ENCODE data around the gene SMOC2. TPM values are rescaled to one million over a fixed set of nuclear protein-coding genes. Genes with fewer than 3 reads are reported as not detected.

SMOC2 gene
- total RNA-seq, 4 donors from 2014 or later: 45.8 to 130 (median 84.0) TPM

DNA sequence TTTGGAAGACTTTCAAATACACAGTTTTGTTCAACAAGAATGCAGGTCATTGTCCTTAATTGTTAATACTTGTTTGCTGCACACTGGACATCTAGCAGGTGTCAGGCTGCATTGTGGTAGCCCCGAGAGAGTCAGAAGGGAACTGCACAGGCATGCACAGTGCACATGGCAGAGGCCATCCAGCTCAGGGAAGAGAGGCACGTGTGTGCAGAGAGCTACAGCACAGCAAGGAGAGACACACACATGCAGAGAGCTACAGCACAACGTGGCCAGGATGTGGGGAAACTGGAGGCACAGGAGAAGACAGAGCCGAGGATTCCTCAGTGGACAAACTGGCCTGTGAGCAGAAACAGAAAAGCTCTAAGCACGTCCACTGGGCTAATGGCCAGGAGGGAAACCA lies 272.0 kb downstream of the SMOC2 start:
- no peak for DNase-seq (ENCODE audit: extremely low spot score)
- H3K36me3 ChIP-seq: no peaks in the 10 kb centered on the region
- WGBS: 93% methylated on average over 4 of the region's 5 CpGs
- intact Hi-C loops (cut with DNase I): no loop called here
- no peak overlapping the region for H3K27ac ChIP-seq (replicated peaks in 1 of 4)
- H3K9me3 ChIP-seq: no peaks in the 10 kb centered on the region
- H3K4me3 ChIP-seq: no peak overlapping the region
- H3K27me3 ChIP-seq: peaks cover 0 to 4% (median 0%) of the 10 kb centered on the region in 4 donors
- H3K4me1 ChIP-seq: peaks cover 0 to 14% (median 6%) of the 10 kb centered on the region in 4 donors
- TF ChIP-seq POLR2A (IDR thresholded peaks at IDR 0.05; ENCODE audit: low read depth) (no peak), POLR2AphosphoS5 (IDR thresholded peaks at IDR 0.05) (no peak), EP300 (IDR thresholded peaks at IDR 0.05) (no peak)
- TF ChIP-seq, protein P1, sequence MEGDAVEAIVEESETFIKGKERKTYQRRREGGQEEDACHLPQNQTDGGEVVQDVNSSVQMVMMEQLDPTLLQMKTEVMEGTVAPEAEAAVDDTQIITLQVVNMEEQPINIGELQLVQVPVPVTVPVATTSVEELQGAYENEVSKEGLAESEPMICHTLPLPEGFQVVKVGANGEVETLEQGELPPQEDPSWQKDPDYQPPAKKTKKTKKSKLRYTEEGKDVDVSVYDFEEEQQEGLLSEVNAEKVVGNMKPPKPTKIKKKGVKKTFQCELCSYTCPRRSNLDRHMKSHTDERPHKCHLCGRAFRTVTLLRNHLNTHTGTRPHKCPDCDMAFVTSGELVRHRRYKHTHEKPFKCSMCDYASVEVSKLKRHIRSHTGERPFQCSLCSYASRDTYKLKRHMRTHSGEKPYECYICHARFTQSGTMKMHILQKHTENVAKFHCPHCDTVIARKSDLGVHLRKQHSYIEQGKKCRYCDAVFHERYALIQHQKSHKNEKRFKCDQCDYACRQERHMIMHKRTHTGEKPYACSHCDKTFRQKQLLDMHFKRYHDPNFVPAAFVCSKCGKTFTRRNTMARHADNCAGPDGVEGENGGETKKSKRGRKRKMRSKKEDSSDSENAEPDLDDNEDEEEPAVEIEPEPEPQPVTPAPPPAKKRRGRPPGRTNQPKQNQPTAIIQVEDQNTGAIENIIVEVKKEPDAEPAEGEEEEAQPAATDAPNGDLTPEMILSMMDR (IDR thresholded peaks at IDR 0.05): no peak

DNA sequence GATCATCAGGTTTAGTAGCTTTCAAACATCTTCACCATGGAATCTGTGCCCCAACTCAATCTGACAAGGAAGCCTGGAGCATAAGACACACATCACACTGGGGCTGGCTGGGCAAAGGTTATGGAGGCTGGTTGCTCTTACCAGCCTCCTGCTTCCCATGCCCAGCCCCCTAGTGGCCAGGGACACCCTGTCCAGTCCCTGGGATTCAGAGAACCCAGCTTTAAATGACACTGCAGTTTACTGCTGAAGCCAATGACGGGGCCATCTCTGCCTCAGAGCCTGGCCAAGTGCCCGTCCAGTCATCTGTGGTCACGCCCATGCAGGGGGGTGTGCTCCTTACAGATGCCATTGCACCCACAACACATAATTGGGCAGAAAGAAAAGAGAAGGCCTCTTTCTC lies 272.9 kb downstream of the SMOC2 start:
- Histone ChIP-seq H3K27ac (replicated peaks in 1 of 4) (no peak overlapping the region), H3K9me3 (no peaks in the 10 kb centered on the region), H3K4me3 (no peak overlapping the region), H3K4me1 (peaks cover 0 to 14% (median 6%) of the 10 kb centered on the region in 4 donors), H3K36me3 (no peaks in the 10 kb centered on the region), H3K27me3 (peaks cover 0 to 4% (median 0%) of the 10 kb centered on the region in 4 donors)
- no peak for DNase-seq (ENCODE audit: extremely low spot score)
- WGBS: no CpG with 5 or more reads among the region's 3 CpGs
- intact Hi-C loops (cut with DNase I): no loop called here
- TF ChIP-seq EP300 (IDR thresholded peaks at IDR 0.05) (no peak), POLR2A (IDR thresholded peaks at IDR 0.05; ENCODE audit: low read depth) (no peak), POLR2AphosphoS5 (IDR thresholded peaks at IDR 0.05) (no peak)
- TF ChIP-seq, protein P1 (IDR thresholded peaks at IDR 0.05): peak in 1 of 3 experiments; percentile 22

DNA sequence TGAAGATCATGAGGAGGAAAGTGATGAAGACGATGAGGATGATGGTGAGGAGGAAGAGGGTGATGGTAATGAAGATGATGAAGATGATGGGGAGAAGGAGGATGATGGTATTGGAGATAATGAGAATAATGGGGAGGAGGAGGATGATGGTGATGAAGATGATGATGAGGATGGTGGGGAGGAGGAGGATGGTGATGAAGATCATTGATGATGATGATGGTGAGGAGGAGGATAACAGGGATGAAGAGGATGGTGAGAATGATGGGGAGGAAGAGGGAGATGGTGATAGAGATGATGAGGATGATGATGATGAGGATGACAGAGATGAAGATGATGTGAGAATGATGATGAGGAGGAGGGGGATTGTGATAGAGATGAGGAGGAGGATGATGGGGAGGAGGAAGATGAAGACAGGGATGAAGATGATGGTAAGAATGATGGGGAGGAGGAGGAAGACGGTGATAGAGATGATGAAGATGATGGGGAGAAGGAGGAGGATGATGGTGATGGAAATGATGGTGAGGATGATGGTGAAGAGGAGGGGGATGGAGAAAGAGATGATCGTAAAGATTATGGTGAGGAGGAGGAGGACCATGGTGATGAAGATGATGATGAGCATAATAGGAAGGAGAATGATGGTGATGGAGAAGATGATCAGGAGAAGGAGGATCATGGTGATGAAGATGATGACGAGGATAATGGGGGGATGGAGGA lies 273.7 kb downstream of the SMOC2 start:
- TF ChIP-seq, protein P1 (IDR thresholded peaks at IDR 0.05): no peak
- TF ChIP-seq POLR2AphosphoS5 (IDR thresholded peaks at IDR 0.05) (no peak), POLR2A (IDR thresholded peaks at IDR 0.05; ENCODE audit: low read depth) (no peak), EP300 (IDR thresholded peaks at IDR 0.05) (no peak)
- 92% methylated on average over 4 of the region's 4 CpGs for WGBS
- intact Hi-C loops (cut with DNase I): no loop called here
- peaks cover 0 to 14% (median 6%) of the 10 kb centered on the region in 4 donors for H3K4me1 ChIP-seq
- H3K4me3 ChIP-seq: no peak overlapping the region
- H3K27ac ChIP-seq (replicated peaks in 1 of 4): no peak overlapping the region
- peaks cover 0 to 4% (median 0%) of the 10 kb centered on the region in 4 donors for H3K27me3 ChIP-seq
- peak; percentile 14 for DNase-seq (ENCODE audit: extremely low spot score)
- H3K9me3 ChIP-seq: no peaks in the 10 kb centered on the region
- no peaks in the 10 kb centered on the region for H3K36me3 ChIP-seq

DNA sequence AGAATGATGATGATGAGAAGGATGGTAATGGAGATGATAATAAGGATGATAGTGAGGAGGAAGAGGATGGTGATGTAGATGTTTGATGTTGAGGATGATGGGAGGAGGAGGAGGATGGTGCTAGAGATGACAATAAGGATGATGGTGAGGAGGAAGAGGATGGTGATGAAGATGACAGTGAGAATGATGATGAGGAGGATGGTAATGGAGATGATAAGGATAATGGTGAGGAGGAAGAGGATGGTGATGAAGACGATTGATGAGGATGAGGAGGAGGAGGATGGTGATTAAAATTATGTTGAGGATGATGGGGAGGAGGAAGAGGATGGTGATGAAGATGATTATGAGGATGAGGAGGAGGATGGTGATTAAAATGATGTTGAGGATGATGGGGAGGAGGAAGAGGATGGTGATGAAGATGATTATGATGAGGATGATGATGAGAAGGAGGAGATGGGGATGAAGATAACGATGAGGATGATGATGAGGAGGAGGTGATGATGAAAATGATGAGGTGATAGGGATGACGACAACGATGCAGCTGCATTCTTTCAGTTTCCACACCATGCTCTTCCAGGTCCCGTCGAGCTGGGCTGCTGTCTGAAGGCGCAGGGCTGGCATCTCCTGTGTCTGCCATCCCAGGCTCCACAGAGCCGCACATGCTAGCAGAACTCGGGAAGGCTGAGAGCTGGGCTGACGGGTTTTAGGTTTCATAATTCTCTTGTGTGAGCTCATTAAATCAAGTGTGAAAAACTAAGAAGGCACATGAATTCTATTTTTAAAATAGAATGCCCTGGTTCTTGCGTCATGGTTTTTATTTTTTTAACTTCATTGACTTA lies 274.9 kb downstream of the SMOC2 start:
- Histone ChIP-seq H3K4me1 (peaks cover 0 to 12% (median 6%) of the 10 kb centered on the region in 4 donors), H3K36me3 (no peaks in the 10 kb centered on the region), H3K4me3 (no peak overlapping the region), H3K27ac (replicated peaks in 1 of 4) (no peak overlapping the region), H3K27me3 (peaks cover 0 to 4% (median 0%) of the 10 kb centered on the region in 4 donors), H3K9me3 (no peaks in the 10 kb centered on the region)
- TF ChIP-seq EP300 (IDR thresholded peaks at IDR 0.05): no peak
- no peak for TF ChIP-seq POLR2A (IDR thresholded peaks at IDR 0.05; ENCODE audit: low read depth)
- TF ChIP-seq POLR2AphosphoS5 (IDR thresholded peaks at IDR 0.05): no peak
- TF ChIP-seq, protein P1 (IDR thresholded peaks at IDR 0.05): no peak
- WGBS: 90% methylated on average over 11 of the region's 11 CpGs
- DNase-seq (ENCODE audit: extremely low spot score): no peak
- intact Hi-C loops (cut with DNase I): no loop called here
